ENCODE data around the gene GLG1.

The GLG1 gene

DNA sequence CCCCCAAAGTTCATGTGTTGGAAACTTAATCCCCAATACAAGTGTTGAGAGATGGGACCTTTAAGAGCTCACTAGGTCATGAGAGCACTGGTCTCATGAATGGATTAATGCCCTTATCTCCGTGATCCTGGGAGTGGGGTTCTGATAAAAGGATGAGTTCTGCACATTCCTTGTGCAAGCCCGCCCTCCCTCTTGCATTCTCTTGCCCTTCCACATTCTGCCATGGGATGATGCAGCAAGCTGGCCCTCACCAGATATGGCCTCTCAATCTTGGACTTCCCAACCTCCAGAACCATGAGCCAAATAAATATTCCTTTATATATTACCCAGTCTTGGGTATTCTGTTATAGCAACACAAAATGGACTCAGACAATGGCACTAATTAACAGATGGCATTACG lies 14.1 kb downstream of the GLG1 start:
- no peak overlapping the region for H2BK12ac ChIP-seq (ENCODE audit: low read length in 2 of 2)
- no peak overlapping the region for H3K23ac ChIP-seq (ENCODE audit: low read length in 2 of 2)
- H2BK15ac ChIP-seq (ENCODE audit: low read depth, poor library complexity, severe bottlenecking), result no peak overlapping the region
- 97% methylated on average over 3 of the region's 3 CpGs for WGBS
- H2AFZ ChIP-seq (ENCODE audit: low read depth, low read length), result no peak overlapping the region
- H3K4me2 ChIP-seq (ENCODE audit: low read length, poor library complexity, severe bottlenecking), result no peak overlapping the region
- no peak overlapping the region for H4K8ac ChIP-seq (ENCODE audit: low read length)
- no peaks in the 10 kb centered on the region for H3K27me3 ChIP-seq (ENCODE audit: control insufficient read depth in 1 of 2, insufficient read depth in 1 of 2, low read length in 2 of 2)
- no peak for DNase-seq
- no peak overlapping the region for H3K14ac ChIP-seq (ENCODE audit: low read length in 2 of 2)
- no peak overlapping the region for H2BK5ac ChIP-seq (ENCODE audit: low read depth, low read length, poor library complexity, severe bottlenecking)
- H2AK5ac ChIP-seq (ENCODE audit: low read length, severe bottlenecking), result no peak overlapping the region
- H3K9me3 ChIP-seq (ENCODE audit: control insufficient read depth, low read length), result no peaks in the 10 kb centered on the region
- H2BK120ac ChIP-seq (ENCODE audit: low read depth, low read length), result no peak overlapping the region
- H4K91ac ChIP-seq (ENCODE audit: low read length), result no peak overlapping the region
- H3K36me3 ChIP-seq (ENCODE audit: control insufficient read depth in 1 of 2, insufficient read depth in 2 of 2, low read depth in 1 of 2, low read length in 2 of 2), result peaks cover 4 to 10% of the 10 kb centered on the region in 2 experiments
- no peak overlapping the region for H3K9ac ChIP-seq (ENCODE audit: low read length)
- H3K4me1 ChIP-seq (ENCODE audit: control insufficient read depth, insufficient read depth, low read depth, low read length), result peaks cover 1% of the 10 kb centered on the region
- H3K4me3 ChIP-seq (ENCODE audit: insufficient read depth in 1 of 2, low read depth in 1 of 2, low read length in 2 of 2), result no peak overlapping the region
- H3K18ac ChIP-seq (ENCODE audit: low read depth in 1 of 2, low read length in 2 of 2), result no peak overlapping the region
- no peaks in the 10 kb centered on the region for H3K79me1 ChIP-seq (replicated peaks; ENCODE audit: low read length, poor library complexity, severe bottlenecking)
- H3K4ac ChIP-seq (ENCODE audit: low read depth in 1 of 2, low read length in 2 of 2), result no peak overlapping the region
- no peak overlapping the region for H3K27ac ChIP-seq (ENCODE audit: low read length, poor library complexity, severe bottlenecking)

DNA sequence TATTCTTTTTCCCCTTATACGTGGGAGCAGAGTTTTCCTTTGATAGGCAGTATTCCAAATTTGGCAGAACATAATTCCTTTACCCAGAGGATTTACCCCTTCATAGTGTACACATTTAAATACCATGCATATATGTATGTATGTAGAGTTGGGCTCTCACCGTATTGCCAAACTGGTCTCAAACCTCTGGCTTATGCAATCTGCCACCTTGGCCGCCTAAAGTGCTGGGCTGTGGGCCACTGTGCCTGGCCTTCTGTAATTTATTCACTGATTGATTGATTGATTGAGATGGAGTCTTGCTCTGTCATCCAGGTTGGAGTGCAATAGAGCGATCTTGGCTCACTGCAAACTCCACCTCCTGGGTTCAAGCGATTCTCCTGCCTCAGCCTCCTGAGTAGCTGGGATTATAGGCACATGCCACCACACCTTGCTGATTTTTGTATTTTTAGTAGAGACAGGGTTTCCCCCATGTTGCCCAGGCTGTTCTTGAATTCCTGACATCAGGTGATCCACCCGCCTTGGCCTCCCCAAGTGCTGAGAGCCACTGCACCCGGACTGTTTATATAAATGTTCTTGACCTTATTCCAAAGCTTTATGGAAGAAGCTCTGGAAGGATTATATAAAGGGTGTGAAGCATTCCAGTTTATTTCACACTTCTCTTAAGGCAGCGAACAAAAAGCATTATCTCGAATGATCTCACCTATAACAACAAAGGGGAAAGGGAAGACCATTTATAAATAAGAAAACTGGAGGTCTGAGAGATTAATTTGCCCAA lies 14.9 kb downstream of the GLG1 start:
- WGBS, result 98% methylated on average over 5 of the region's 9 CpGs
- peaks cover 4 to 8% of the 10 kb centered on the region in 2 experiments for H3K36me3 ChIP-seq (ENCODE audit: control insufficient read depth in 1 of 2, insufficient read depth in 2 of 2, low read depth in 1 of 2, low read length in 2 of 2)
- no peak overlapping the region for H3K23ac ChIP-seq (ENCODE audit: low read length in 2 of 2)
- H3K4me3 ChIP-seq (ENCODE audit: insufficient read depth in 1 of 2, low read depth in 1 of 2, low read length in 2 of 2), result no peak overlapping the region
- H3K4me2 ChIP-seq (ENCODE audit: low read length, poor library complexity, severe bottlenecking), result no peak overlapping the region
- H3K9ac ChIP-seq (ENCODE audit: low read length), result no peak overlapping the region
- no peak overlapping the region for H4K91ac ChIP-seq (ENCODE audit: low read length)
- no peak overlapping the region for H2BK120ac ChIP-seq (ENCODE audit: low read depth, low read length)
- no peaks in the 10 kb centered on the region for H3K79me1 ChIP-seq (replicated peaks; ENCODE audit: low read length, poor library complexity, severe bottlenecking)
- no peak overlapping the region for H2BK5ac ChIP-seq (ENCODE audit: low read depth, low read length, poor library complexity, severe bottlenecking)
- H3K18ac ChIP-seq (ENCODE audit: low read depth in 1 of 2, low read length in 2 of 2), result no peak overlapping the region
- no peak overlapping the region for H2BK15ac ChIP-seq (ENCODE audit: low read depth, poor library complexity, severe bottlenecking)
- no peaks in the 10 kb centered on the region for H3K27me3 ChIP-seq (ENCODE audit: control insufficient read depth in 1 of 2, insufficient read depth in 1 of 2, low read length in 2 of 2)
- H4K8ac ChIP-seq (ENCODE audit: low read length), result no peak overlapping the region
- H2AK5ac ChIP-seq (ENCODE audit: low read length, severe bottlenecking), result no peak overlapping the region
- no peak overlapping the region for H3K4ac ChIP-seq (ENCODE audit: low read depth in 1 of 2, low read length in 2 of 2)
- no peaks in the 10 kb centered on the region for H3K9me3 ChIP-seq (ENCODE audit: control insufficient read depth, low read length)
- peaks cover 1% of the 10 kb centered on the region for H3K4me1 ChIP-seq (ENCODE audit: control insufficient read depth, insufficient read depth, low read depth, low read length)
- no peak for DNase-seq
- no peak overlapping the region for H2AFZ ChIP-seq (ENCODE audit: low read depth, low read length)
- H3K14ac ChIP-seq (ENCODE audit: low read length in 2 of 2), result no peak overlapping the region
- no peak overlapping the region for H2BK12ac ChIP-seq (ENCODE audit: low read length in 2 of 2)
- H3K27ac ChIP-seq (ENCODE audit: low read length, poor library complexity, severe bottlenecking), result no peak overlapping the region

DNA sequence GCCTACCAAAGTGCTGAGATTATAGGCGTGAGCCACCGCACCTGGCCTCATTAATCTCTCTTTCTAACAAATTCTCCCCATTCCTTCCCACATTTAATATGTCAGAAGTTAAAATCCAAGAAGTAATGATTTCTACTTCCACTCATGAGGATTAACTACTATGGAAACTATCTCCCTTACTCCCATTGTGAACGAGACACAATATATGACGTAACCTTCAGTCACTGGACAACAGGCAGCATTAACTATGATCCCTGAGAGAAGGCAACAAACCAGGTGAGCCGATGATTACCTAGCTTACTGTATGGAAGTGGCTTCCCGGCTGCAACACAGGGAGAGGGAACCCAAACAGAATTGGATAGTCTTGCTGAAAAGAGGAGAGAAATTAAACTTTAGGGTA lies 20.0 kb downstream of the GLG1 start:
- Histone ChIP-seq H2AK5ac (ENCODE audit: low read length, severe bottlenecking) (no peak overlapping the region), H3K79me1 (replicated peaks; ENCODE audit: low read length, poor library complexity, severe bottlenecking) (peaks cover 3% of the 10 kb centered on the region), H2BK5ac (ENCODE audit: low read depth, low read length, poor library complexity, severe bottlenecking) (no peak overlapping the region), H3K27ac (ENCODE audit: low read length, poor library complexity, severe bottlenecking) (no peak overlapping the region), H3K9ac (ENCODE audit: low read length) (no peak overlapping the region), H3K36me3 (ENCODE audit: control insufficient read depth in 1 of 2, insufficient read depth in 2 of 2, low read depth in 1 of 2, low read length in 2 of 2) (no peaks in the 10 kb centered on the region), H3K27me3 (ENCODE audit: control insufficient read depth in 1 of 2, insufficient read depth in 1 of 2, low read length in 2 of 2) (no peaks in the 10 kb centered on the region), H2BK12ac (ENCODE audit: low read length in 2 of 2) (no peak overlapping the region), H3K18ac (ENCODE audit: low read depth in 1 of 2, low read length in 2 of 2) (no peak overlapping the region), H3K23ac (ENCODE audit: low read length in 2 of 2) (no peak overlapping the region), H4K8ac (ENCODE audit: low read length) (no peak overlapping the region), H4K91ac (ENCODE audit: low read length) (no peak overlapping the region), H3K9me3 (ENCODE audit: control insufficient read depth, low read length) (no peaks in the 10 kb centered on the region), H3K14ac (ENCODE audit: low read length in 2 of 2) (no peak overlapping the region), H3K4me2 (ENCODE audit: low read length, poor library complexity, severe bottlenecking) (no peak overlapping the region), H2BK120ac (ENCODE audit: low read depth, low read length) (no peak overlapping the region), H3K4me3 (ENCODE audit: insufficient read depth in 1 of 2, low read depth in 1 of 2, low read length in 2 of 2) (no peak overlapping the region), H3K4ac (ENCODE audit: low read depth in 1 of 2, low read length in 2 of 2) (no peak overlapping the region), H2AFZ (ENCODE audit: low read depth, low read length) (no peak overlapping the region), H3K4me1 (ENCODE audit: control insufficient read depth, insufficient read depth, low read depth, low read length) (peaks cover 6% of the 10 kb centered on the region), H2BK15ac (ENCODE audit: low read depth, poor library complexity, severe bottlenecking) (no peak overlapping the region)
- WGBS, result 98% methylated on average over 6 of the region's 6 CpGs
- no peak for DNase-seq

DNA sequence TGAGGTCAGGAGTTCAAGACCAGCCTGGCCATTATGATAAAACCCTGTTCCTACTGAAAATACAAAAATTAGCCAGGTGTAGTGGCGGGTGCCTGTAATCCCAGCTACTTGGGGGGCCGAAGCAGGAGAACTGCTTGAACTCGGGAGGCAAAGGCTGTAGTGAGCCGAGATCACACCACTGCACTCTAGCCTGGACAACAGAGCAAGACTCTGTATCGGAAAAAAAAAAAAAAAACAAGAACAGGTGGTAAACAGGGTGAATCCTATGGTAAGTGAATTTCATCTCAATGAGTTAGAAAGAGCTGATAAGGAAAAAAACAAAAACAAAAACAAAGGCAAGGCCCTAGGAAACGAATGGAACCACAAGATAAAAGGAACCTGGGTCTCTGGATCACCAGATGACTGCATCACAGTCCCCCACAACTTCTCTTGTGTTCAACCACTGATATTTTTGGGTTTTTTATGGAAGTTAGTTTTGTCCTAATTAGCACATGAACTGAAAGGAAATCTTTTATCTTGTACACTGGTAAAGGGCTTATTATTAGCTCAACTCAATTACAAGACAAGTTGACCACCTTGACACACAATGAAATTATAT lies 21.0 kb downstream of the GLG1 start:
- Histone ChIP-seq H2BK15ac (ENCODE audit: low read depth, poor library complexity, severe bottlenecking) (no peak overlapping the region), H2BK5ac (ENCODE audit: low read depth, low read length, poor library complexity, severe bottlenecking) (no peak overlapping the region), H3K9ac (ENCODE audit: low read length) (no peak overlapping the region), H3K9me3 (ENCODE audit: control insufficient read depth, low read length) (no peaks in the 10 kb centered on the region), H3K18ac (ENCODE audit: low read depth in 1 of 2, low read length in 2 of 2) (no peak overlapping the region), H3K27me3 (ENCODE audit: control insufficient read depth in 1 of 2, insufficient read depth in 1 of 2, low read length in 2 of 2) (no peaks in the 10 kb centered on the region), H2AFZ (ENCODE audit: low read depth, low read length) (no peak overlapping the region), H3K27ac (ENCODE audit: low read length, poor library complexity, severe bottlenecking) (no peak overlapping the region), H4K8ac (ENCODE audit: low read length) (no peak overlapping the region), H3K4ac (ENCODE audit: low read depth in 1 of 2, low read length in 2 of 2) (no peak overlapping the region), H3K4me2 (ENCODE audit: low read length, poor library complexity, severe bottlenecking) (no peak overlapping the region), H3K14ac (ENCODE audit: low read length in 2 of 2) (no peak overlapping the region), H2AK5ac (ENCODE audit: low read length, severe bottlenecking) (no peak overlapping the region), H3K23ac (ENCODE audit: low read length in 2 of 2) (no peak overlapping the region), H2BK120ac (ENCODE audit: low read depth, low read length) (no peak overlapping the region), H3K4me3 (ENCODE audit: insufficient read depth in 1 of 2, low read depth in 1 of 2, low read length in 2 of 2) (no peak overlapping the region), H4K91ac (ENCODE audit: low read length) (no peak overlapping the region), H3K4me1 (ENCODE audit: control insufficient read depth, insufficient read depth, low read depth, low read length) (peaks cover 6% of the 10 kb centered on the region), H3K36me3 (ENCODE audit: control insufficient read depth in 1 of 2, insufficient read depth in 2 of 2, low read depth in 1 of 2, low read length in 2 of 2) (no peaks in the 10 kb centered on the region), H3K79me1 (replicated peaks; ENCODE audit: low read length, poor library complexity, severe bottlenecking) (peaks cover 3% of the 10 kb centered on the region), H2BK12ac (ENCODE audit: low read length in 2 of 2) (no peak overlapping the region)
- WGBS, result 96% methylated on average over 6 of the region's 6 CpGs
- DNase-seq, result no peak
